Sigmoid colon (tissue), 4 donors: ENCODE results near the gene CNTN5.

Source experiments
- EP300 ChIP-seq, 4 donors: sonication (generic); formaldehyde crosslinking; IDR thresholded peaks; one replicate each; pipeline ENCODE4 v1.6.1; 2017; ENCODE audit warnings: antibody characterized with exemption in 4 of 4
- POLR2A ChIP-seq, 2 donors: fragments of 450-650 bp; IDR thresholded peaks; one replicate each; pipeline ENCODE4 v1.6.1; 2016; ENCODE audit warnings: antibody characterized with exemption in 2 of 2, mild to moderate bottlenecking in 2 of 2, moderate library complexity in 2 of 2

GRCh38 chr11:99068832-99069231 is 48.1 kb downstream of the CNTN5 start:
- TF ChIP-seq POLR2A (IDR thresholded peaks at IDR 0.05) (no peak), EP300 (IDR thresholded peaks at IDR 0.05) (no peak)
